EH (cell line): Measurements from ENCODE around the gene SIK3.

Experiments used
- DNase-seq: peaks from one replicate; pipeline ENCODE4 v3.0.0-alpha.2; 2015; ENCODE audit warnings: low read depth

Gene SIK3

GRCh38 chr11:117009905-117010605 lies 88.2 kb downstream of the SIK3 start:
- peak; percentile 16 for DNase-seq

- no peak for DNase-seq
Observed at GRCh38 chr11:117005758-117006157, 92.5 kb downstream of the SIK3 start.

- DNase-seq, result no peak
Observed at GRCh38 chr11:117002639-117003299, 95.5 kb downstream of the SIK3 start.

- no peak for DNase-seq
Observed at GRCh38 chr11:117000014-117000737, 98.1 kb downstream of the SIK3 start.

GRCh38 chr11:116997071-116997470 lies 101.2 kb downstream of the SIK3 start:
- DNase-seq, result no peak

GRCh38 chr11:116994195-116994594 lies 104.0 kb downstream of the SIK3 start:
- no peak for DNase-seq

- DNase-seq, result no peak
Observed at GRCh38 chr11:116993599-116993998, 104.6 kb downstream of the SIK3 start.

GRCh38 chr11:116991491-116991890 lies 106.7 kb downstream of the SIK3 start:
- DNase-seq, result no peak

- DNase-seq, result no peak
Observed at GRCh38 chr11:116990811-116991210, 107.4 kb downstream of the SIK3 start.

GRCh38 chr11:116990061-116990473 lies 108.2 kb downstream of the SIK3 start:
- DNase-seq, result peak; percentile 81

- no peak for DNase-seq
Observed at GRCh38 chr11:116989184-116989583, 109.0 kb downstream of the SIK3 start.

GRCh38 chr11:116986521-116987105 lies 111.6 kb downstream of the SIK3 start:
- DNase-seq, result peak; percentile 88

GRCh38 chr11:116984589-116984988 lies 113.6 kb downstream of the SIK3 start:
- DNase-seq, result peak; percentile 96

- peak; percentile 51 for DNase-seq
Observed at GRCh38 chr11:116984186-116984585, 114.0 kb downstream of the SIK3 start.

GRCh38 chr11:116981266-116981885 lies 116.9 kb downstream of the SIK3 start:
- peak; percentile 62 for DNase-seq

- no peak for DNase-seq
Observed at GRCh38 chr11:116980136-116980793, 118.0 kb downstream of the SIK3 start.

GRCh38 chr11:116976941-116977570 lies 121.2 kb downstream of the SIK3 start:
- no peak for DNase-seq

- no peak for DNase-seq
Observed at GRCh38 chr11:116975661-116976060, 122.6 kb downstream of the SIK3 start.

GRCh38 chr11:116973270-116973669 lies 125.0 kb downstream of the SIK3 start:
- no peak for DNase-seq

- DNase-seq, result no peak
Observed at GRCh38 chr11:116972691-116973090, 125.5 kb downstream of the SIK3 start.
